NT2/D1 (cell line): ENCODE data around the gene CTBP1.

Experiments
- YY1 ChIP-seq: IDR thresholded peaks from 2 replicates; pipeline ENCODE4 v1.6.1; 2011; ENCODE audit not compliant: insufficient read length, insufficient read depth
- ZNF274 ChIP-seq: IDR thresholded peaks from 2 replicates; pipeline ENCODE4 v1.6.1; 2011; ENCODE audit warnings: mild to moderate bottlenecking, low read depth, low read length

DNA sequence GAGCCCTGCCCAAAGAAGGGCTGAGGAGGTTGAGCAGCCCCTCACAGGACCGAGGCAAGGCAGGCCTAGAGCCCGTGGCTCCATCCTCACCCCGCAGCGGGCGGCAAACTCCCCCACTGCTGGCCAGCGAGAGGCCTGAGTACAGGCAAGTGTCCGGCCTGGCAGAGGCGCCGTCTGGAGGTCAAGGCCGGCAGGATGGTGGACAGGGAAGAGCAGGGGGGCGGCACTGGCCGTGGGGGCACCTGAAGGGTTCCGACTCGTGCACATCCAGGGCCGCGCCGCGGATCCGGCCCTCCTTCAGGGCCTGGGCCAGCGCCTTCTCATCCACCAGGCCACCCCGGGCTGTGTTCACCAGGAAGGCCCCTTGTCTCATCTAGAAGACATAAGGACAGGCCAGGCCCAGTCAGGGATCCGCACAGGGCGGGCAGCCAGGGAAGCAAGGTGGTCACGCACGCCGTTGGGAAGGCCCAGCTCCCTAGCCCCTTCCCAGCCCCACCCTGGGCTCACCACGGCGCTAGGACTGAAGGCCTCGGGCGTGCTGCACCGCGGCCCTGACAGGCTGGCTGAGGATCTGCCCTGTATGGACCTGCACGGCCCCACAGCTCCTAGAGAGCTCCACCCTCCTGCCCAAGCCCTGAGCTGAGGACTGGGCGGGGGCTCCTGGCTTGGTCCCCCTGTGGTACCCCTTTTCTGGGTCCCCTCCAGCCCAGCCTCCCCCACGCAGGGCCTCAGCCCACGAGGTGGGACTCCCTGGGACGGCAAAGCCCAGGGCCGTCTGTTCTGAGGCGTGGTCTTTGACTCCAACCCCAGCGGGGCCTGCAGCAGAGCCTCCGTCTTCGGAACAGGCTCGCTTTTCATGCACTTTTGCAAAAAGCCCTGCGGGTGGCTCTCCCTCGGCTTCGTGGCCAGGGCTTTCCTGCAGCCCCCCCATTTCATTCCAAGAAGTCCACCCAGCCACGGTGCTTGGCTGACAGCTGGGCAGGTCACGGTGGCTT lies 34.5 kb downstream of the CTBP1 start:
- no peak for TF ChIP-seq YY1
- no peak for TF ChIP-seq ZNF274
